ENCODE data around the gene FASTK. TPM values are rescaled to one million over a fixed set of nuclear protein-coding genes. Genes with fewer than 3 reads are reported as not detected.

FASTK gene
- polyA plus RNA-seq, 1 donor (not counting 4 experiments of a cell fraction or from before 2014, with no cell fraction given): 27.2 TPM

DNA sequence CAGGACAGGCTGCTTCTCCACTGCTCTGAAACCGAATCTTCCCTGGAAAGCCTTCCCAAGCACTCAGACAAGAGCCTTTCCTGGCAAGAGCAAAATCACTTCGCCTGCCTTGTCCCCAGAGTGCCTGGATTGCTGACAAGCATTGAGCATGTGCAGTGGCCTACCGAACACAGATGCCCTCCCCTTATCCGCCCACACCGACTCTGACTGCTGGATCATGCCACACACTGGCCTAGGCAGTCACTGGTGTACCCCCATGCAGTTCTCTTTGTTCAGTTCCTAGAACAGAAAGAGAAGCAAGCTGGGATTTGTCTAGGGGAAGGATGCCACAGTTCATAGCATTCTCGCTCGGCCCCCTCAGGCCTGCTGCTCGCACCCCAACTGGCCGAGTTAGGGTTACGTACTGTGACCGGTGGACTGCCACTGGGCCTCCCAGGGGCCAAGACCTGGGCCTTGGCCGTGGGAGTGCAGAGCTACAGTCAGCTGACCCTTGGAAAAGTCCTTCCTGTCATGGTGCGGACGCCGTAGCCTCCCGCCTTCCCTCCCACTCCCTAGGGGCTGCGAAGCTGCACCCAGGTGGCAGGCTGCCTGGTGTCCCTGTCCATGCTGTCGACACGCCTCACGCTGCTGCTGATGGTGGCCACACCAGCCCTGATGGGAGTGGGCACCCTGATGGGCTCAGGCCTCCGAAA is 45.4 kb downstream of the FASTK start:
- Histone ChIP-seq H2AFZ (ENCODE audit: control insufficient read depth, low read length) (no peak overlapping the region), H3K27ac (ENCODE audit: control insufficient read depth, insufficient read depth, low read length) (no peak overlapping the region), H3K79me2 (ENCODE audit: control insufficient read depth, insufficient read depth, low read length) (peaks cover 3% of the 10 kb centered on the region), H3K9ac (ENCODE audit: control insufficient read depth, extremely low read depth, insufficient read depth, low read length) (no peak overlapping the region), H3K9me1 (ENCODE audit: control insufficient read depth, extremely low read depth, insufficient read depth, low read length) (peaks cover 2% of the 10 kb centered on the region), H4K20me1 (ENCODE audit: control insufficient read depth, extremely low read depth, insufficient read depth, low read length) (no peaks in the 10 kb centered on the region), H3K9me3 (ENCODE audit: control insufficient read depth, low read depth, low read length) (no peaks in the 10 kb centered on the region), H3K4me3 (ENCODE audit: control insufficient read depth in 2 of 3, extremely low read depth in 1 of 3, insufficient read depth in 2 of 3, low read depth in 1 of 3, low read length in 3 of 3) (no peak overlapping the region), H3K36me3 (ENCODE audit: control insufficient read depth in 2 of 2, extremely low read depth in 1 of 2, insufficient read depth in 2 of 2, low read length in 2 of 2) (peaks cover 26 to 37% of the 10 kb centered on the region in 2 experiments), H3K4me2 (ENCODE audit: control insufficient read depth, extremely low read depth, insufficient read depth, low read depth, low read length) (no peak overlapping the region), H3K27me3 (ENCODE audit: control insufficient read depth, extremely low read depth, insufficient read depth, low read length) (no peaks in the 10 kb centered on the region), H3K4me1 (ENCODE audit: control insufficient read depth, extremely low read depth, insufficient read depth, low read length) (peaks cover 8% of the 10 kb centered on the region)
- DNase-seq (ENCODE audit: low read depth, low spot score) (no peak), FAIRE-seq (no peak)
- TF ChIP-seq EZH2 (IDR thresholded peaks at IDR 0.05; ENCODE audit: low read length): no peak
- TF ChIP-seq, protein P1, sequence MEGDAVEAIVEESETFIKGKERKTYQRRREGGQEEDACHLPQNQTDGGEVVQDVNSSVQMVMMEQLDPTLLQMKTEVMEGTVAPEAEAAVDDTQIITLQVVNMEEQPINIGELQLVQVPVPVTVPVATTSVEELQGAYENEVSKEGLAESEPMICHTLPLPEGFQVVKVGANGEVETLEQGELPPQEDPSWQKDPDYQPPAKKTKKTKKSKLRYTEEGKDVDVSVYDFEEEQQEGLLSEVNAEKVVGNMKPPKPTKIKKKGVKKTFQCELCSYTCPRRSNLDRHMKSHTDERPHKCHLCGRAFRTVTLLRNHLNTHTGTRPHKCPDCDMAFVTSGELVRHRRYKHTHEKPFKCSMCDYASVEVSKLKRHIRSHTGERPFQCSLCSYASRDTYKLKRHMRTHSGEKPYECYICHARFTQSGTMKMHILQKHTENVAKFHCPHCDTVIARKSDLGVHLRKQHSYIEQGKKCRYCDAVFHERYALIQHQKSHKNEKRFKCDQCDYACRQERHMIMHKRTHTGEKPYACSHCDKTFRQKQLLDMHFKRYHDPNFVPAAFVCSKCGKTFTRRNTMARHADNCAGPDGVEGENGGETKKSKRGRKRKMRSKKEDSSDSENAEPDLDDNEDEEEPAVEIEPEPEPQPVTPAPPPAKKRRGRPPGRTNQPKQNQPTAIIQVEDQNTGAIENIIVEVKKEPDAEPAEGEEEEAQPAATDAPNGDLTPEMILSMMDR (optimal IDR thresholded peaks at IDR 0.05 in 1 of 3, IDR thresholded peaks at IDR 0.05 in 1 of 3, conservative IDR thresholded peaks at IDR 0.05 in 1 of 3; ENCODE audit: extremely low read depth in 1 of 3, insufficient read depth in 2 of 3, low read length in 3 of 3): no peak
- dilution Hi-C loops (cut with MboI; ENCODE audit: extremely low pct_ligation_motif_present, low sequenced_read_pairs): no loop called here

DNA sequence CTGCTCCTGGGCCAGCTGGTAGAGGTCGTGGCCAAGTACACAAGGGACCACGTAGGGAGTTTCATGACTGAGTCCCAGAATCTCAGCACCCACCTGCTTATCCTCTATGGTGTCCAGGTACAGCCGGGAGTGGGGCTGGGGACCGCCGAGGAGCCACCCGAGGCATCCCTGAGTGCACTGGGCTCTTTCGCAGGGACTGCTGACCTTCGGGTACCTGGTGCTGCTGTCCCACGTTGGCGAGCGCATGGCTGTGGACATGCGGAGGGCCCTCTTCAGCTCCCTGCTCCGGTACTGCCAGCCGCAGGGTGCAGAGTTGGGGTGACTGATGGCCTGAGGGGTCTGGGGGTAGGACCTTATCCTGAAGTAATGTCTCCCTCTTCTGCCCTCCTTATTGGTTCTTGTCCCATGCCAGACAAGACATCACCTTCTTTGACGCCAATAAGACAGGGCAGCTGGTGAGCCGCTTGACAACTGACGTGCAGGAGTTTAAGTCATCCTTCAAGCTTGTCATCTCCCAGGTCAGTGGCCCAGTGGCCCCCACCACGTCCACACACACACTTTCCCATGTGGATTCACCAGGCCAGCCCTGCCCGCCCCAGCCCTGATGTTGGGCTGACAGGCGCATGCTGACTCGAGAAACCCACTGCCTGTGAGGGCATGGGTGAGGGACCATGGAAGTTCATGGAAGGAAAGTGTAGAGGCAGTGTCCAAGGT is 46.1 kb downstream of the FASTK start:
- Histone ChIP-seq H2AFZ (ENCODE audit: control insufficient read depth, low read length) (no peak overlapping the region), H3K36me3 (ENCODE audit: control insufficient read depth in 2 of 2, extremely low read depth in 1 of 2, insufficient read depth in 2 of 2, low read length in 2 of 2) (peaks cover 26 to 34% of the 10 kb centered on the region in 2 experiments), H3K27me3 (ENCODE audit: control insufficient read depth, extremely low read depth, insufficient read depth, low read length) (no peaks in the 10 kb centered on the region), H3K4me1 (ENCODE audit: control insufficient read depth, extremely low read depth, insufficient read depth, low read length) (peaks cover 8% of the 10 kb centered on the region), H3K9me3 (ENCODE audit: control insufficient read depth, low read depth, low read length) (no peaks in the 10 kb centered on the region), H4K20me1 (ENCODE audit: control insufficient read depth, extremely low read depth, insufficient read depth, low read length) (no peaks in the 10 kb centered on the region), H3K9me1 (ENCODE audit: control insufficient read depth, extremely low read depth, insufficient read depth, low read length) (peaks cover 2% of the 10 kb centered on the region), H3K9ac (ENCODE audit: control insufficient read depth, extremely low read depth, insufficient read depth, low read length) (no peak overlapping the region), H3K4me2 (ENCODE audit: control insufficient read depth, extremely low read depth, insufficient read depth, low read depth, low read length) (no peak overlapping the region), H3K79me2 (ENCODE audit: control insufficient read depth, insufficient read depth, low read length) (peaks cover 6% of the 10 kb centered on the region), H3K27ac (ENCODE audit: control insufficient read depth, insufficient read depth, low read length) (no peak overlapping the region), H3K4me3 (ENCODE audit: control insufficient read depth in 2 of 3, extremely low read depth in 1 of 3, insufficient read depth in 2 of 3, low read depth in 1 of 3, low read length in 3 of 3) (no peak overlapping the region)
- TF ChIP-seq, protein P1 (optimal IDR thresholded peaks at IDR 0.05 in 1 of 3, IDR thresholded peaks at IDR 0.05 in 1 of 3, conservative IDR thresholded peaks at IDR 0.05 in 1 of 3; ENCODE audit: extremely low read depth in 1 of 3, insufficient read depth in 2 of 3, low read length in 3 of 3): no peak
- TF ChIP-seq EZH2 (IDR thresholded peaks at IDR 0.05; ENCODE audit: low read length): no peak
- dilution Hi-C loops (cut with MboI; ENCODE audit: extremely low pct_ligation_motif_present, low sequenced_read_pairs): no loop called here
- no peak for DNase-seq (ENCODE audit: low read depth, low spot score)
- no peak for FAIRE-seq

All from keratinocyte (primary cell).